Stimulated activated CD8-positive, alpha-beta memory T cell treated with anti-CD3 and anti-CD28 coated beads, Interleukin-7, amount 100 ng/mL, for 24 hours (primary cell): Measurements from ENCODE around the gene UGT1A5.
"Not testable (repeated sequence)": the region's sequence is repeated elsewhere in the genome, so short reads cannot be mapped to it uniquely, and the experiment has no call there.

Experiments
- DNase-seq: peaks from one replicate; pipeline ENCODE4 v3.0.0-alpha.2; 2020; ENCODE audit warnings: low read depth

UGT1A5 gene

DNA sequence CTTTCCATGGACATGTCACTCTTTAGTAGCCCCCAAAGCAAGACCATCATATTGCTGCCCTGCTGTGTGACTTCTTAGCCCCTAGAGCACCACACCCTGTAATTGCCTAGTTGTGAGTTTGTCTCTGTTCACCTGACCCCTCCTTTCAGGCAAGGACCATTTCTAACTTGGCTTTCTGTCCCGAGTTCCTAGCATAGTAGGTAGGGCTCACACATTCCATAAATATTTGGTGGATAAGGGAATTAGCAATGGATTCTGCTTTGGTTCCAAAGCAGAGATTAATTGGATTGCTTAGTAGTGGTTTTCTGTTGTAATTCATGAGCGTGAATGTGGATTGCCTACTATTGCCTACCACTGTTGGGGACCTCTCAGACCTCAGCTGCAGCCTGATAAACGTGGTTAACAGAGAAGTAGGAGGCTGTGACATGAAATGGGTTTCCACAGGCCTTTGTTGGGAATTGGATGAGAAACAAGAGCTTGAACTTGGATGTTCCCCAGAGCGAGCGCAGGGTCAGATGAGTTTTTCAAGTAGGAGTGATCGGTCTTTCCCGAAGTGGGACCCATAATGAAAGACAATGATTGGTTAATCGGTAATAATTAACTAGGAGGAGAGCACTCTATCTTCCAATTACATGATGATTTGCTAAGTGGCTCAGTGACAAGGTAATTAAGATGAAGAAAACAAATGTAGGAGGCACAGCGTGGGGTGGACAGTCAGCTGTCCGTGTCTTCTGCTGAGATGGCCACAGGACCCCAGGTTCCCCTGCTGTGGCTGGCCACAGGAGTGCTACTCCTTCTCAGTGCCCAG, 34.0 kb downstream of the UGT1A5 start:
- DNase-seq, result no peak

DNA sequence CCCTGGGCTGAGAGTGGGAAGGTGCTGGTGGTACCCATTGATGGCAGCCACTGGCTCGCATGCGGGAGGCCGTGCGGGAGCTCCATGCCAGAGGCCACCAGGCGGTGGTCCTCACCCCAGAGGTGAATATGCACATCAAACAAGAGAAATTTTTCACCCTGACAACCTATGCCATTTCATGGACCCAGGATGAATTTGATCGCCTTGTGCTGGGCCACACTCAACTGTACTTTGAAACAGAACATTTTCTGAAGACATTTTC, 34.5 kb downstream of the UGT1A5 start:
- DNase-seq, result no peak

- not testable (repeated sequence) for DNase-seq
These were observed 38.0 kb downstream of the UGT1A5 start for GRCh38 chr2:233750689-233751088.

DNA sequence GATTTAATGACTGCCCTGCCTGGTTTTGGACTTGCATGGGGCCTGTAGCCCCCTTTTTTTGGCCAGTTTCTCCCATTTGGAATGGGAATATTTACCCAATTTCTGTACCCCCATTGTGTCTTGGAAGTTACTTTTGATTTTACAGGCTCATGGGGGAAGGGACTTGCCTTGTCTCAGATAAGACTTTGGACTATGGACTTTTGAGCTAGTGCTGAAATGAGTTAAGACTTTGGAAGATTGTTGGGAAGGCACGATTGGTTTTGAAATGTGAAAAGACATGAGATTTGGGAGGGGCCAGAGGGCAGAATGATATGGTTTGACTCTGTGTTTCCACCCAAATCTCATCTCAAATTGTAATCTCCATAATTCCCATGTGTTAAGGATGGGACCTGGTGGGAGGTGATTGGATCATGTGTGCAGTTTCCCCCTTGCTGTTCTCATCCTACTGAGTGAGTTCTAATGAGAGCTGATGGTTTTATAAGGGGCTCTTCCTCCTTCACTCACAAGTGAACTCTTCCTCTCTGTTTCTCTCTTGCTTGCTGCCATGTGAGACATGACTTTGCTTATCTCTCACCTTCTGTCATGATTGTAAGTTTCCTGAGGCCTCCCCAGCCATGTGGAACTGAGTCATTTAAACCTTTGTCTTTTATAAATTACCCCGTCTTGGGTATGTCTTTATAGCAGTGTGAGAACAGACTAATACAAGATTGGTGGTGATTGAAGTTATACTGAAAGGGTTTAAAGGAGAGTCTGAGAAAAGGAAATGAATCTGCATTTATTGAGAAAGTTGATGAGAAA, 38.7 kb downstream of the UGT1A5 start:
- DNase-seq, result not testable (repeated sequence)

GRCh38 chr2:233754872-233755611, 42.3 kb downstream of the UGT1A5 start:
- no peak for DNase-seq

- DNase-seq, result no peak
These were observed 43.8 kb downstream of the UGT1A5 start for GRCh38 chr2:233756429-233757081.

DNA sequence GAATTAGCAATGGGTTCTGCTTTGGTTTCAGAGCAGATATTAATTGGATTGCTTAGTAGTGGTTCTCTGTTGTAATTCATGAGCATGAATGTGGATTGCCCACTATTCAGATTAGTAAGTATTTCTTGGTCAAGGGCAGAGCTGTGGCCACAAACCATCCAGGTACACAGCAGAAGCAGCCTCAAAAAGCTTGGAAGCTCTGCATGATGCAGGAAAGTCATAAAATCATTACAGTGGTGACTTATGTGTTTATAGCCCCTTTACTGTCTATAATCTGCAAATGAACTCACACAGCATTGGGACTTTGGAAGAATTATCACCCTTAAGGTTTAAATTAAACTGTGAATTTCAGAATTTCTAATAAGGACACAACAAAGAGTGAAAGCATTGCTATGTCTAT, 45.4 kb downstream of the UGT1A5 start:
- no peak for DNase-seq

DNA sequence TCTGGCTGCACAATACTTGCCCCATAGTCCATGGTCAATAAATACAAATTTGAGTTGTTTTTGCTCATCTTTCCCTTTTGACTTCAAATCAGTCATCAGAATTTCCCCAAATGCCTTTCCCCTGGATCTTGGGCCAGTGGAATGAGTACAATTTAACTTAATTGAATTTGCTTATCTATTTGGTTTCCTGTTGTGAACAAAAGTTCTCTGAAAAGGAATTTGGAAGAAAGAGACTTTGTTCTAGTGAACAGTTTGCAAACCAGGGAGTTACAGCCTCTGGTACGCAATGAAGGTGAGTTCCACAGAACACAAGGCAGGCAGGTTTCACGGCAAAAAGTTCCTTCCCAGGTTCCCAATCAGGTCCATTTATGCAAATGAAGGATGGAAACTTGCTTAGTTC, 46.1 kb downstream of the UGT1A5 start:
- no peak for DNase-seq

GRCh38 chr2:233760043-233760442, 47.3 kb downstream of the UGT1A5 start, which contains the start of gene UGT1A1:
Gene UGT1A1, plus strand, starts transcription at chr2:233760270. Its CDS starts 18 bp downstream, at chr2:233760288.
- no peak for DNase-seq

GRCh38 chr2:233761040-233761769, 48.5 kb downstream of the UGT1A5 start:
- no peak for DNase-seq

DNA sequence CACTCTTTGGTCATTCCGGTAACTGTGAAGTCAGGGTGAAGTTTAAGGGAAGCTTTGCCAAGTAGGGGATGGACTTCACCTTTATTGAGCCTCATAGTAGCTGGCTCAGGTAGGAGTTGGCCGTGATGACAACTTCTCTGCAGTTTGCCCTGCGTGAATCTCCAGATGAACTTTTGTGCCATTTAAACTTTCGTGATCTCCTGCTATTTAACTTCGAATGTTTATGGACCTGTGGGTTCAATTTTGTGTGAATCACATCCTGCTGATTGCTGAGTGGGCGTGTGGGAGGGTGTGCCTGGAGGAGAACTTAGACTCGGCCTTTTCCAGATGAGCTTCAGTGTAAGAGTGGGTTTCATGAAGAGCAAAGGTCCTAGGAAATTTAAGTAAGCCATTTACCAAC, 51.6 kb downstream of the UGT1A5 start:
- DNase-seq, result no peak

GRCh38 chr2:233764761-233765160, 52.1 kb downstream of the UGT1A5 start:
- no peak for DNase-seq

DNA sequence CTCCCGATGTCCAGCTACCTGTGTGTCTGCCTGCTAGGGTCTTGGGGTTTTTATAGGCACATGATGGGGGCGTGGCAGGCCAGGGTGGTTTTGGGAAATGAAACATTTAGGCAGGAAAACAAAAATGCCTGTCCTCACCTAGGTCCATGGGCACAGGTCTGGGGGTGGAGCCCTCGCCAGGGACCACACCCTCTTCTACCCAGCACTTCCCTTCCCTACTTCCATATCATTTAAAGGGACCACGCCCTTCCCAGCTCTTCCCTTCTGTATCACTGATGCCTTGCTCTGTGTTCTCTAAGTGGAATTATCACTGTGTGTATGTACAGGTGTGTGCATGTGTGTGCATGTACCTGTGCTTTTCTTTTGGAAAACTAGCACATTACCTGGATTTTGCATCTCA, 53.7 kb downstream of the UGT1A5 start:
- DNase-seq, result no peak

DNA sequence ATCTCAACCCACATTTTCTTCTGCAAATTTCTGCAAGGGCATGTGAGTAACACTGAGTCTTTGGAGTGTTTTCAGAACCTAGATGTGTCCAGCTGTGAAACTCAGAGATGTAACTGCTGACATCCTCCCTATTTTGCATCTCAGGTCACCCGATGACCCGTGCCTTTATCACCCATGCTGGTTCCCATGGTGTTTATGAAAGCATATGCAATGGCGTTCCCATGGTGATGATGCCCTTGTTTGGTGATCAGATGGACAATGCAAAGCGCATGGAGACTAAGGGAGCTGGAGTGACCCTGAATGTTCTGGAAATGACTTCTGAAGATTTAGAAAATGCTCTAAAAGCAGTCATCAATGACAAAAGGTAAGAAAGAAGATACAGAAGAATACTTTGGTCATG, 55.4 kb downstream of the UGT1A5 start:
- DNase-seq, result no peak

DNA sequence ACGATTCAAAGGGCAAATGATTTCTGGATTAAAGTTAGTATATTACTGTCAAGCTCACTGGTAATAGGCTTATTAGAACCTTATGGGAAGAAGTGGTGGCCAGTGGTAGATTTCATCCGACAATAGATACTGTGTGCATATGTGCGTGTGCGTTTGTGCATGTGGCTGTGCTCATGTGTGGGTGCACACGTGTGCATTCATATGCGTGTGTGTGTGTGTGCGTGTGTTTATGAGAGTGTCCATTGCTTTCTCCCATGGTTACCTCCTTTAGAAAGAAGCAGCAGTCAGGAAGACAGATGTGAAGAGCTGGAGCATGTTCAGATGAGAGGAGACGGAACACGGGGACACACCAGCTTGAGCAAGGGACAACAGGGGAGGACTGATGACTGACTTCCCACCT, 56.6 kb downstream of the UGT1A5 start:
- no peak for DNase-seq

DNA sequence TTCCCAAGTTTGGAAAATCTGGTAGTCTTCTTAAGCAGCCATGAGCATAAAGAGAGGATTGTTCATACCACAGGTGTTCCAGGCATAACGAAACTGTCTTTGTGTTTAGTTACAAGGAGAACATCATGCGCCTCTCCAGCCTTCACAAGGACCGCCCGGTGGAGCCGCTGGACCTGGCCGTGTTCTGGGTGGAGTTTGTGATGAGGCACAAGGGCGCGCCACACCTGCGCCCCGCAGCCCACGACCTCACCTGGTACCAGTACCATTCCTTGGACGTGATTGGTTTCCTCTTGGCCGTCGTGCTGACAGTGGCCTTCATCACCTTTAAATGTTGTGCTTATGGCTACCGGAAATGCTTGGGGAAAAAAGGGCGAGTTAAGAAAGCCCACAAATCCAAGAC, 59.4 kb downstream of the UGT1A5 start:
- no peak for DNase-seq

GRCh38 chr2:233772583-233772982, 59.9 kb downstream of the UGT1A5 start:
- no peak for DNase-seq

DNA sequence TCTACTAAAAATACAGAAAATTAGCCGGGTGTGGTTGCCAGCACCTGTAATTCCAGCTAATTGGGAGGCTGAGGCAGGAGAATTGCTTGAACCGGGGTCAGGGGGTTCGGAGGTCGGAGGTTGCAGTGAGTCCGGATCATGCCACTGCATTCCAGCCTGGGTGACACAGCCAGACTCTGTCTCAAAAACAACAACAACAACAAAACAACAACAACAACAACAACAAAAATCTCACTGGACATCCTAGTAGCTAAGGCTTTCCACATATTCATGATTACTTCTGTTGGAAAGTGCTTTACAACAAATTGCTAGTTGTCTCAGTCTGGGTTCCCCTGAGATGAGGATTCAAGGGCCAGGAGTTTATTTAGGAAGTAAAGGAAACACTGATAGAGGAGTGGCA, 61.1 kb downstream of the UGT1A5 start:
- no peak for DNase-seq

- no peak for DNase-seq
These were observed 62.7 kb downstream of the UGT1A5 start for GRCh38 chr2:233775414-233775813.

DNA sequence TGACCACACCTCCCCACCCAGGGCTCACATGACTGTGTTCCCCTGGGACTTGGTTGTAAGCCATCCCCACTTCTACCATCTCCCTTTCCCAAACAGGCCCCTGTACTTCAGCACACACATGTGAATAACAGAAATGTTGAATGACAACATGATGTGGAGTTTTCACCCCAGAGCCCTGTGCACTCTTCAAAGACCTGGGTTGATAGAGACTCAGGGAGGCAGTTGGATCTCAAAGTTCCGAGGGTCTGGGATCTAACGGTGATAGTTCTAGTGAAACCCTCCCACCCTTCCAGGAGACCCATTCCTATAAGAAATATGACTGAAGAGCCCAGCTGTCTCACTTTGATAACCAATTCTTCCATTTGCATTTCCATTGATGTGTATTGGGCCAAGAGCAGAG, 65.3 kb downstream of the UGT1A5 start, which contains the start of gene MROH2A:
TSS of gene MROH2A (plus strand) at position 301 of the 400 bp plus-strand sequence. CDS start 1,029 bp downstream, outside the sequence.
- DNase-seq, result no peak

- DNase-seq, result no peak
These were observed 67.0 kb downstream of the UGT1A5 start for GRCh38 chr2:233779722-233780121.

DNA sequence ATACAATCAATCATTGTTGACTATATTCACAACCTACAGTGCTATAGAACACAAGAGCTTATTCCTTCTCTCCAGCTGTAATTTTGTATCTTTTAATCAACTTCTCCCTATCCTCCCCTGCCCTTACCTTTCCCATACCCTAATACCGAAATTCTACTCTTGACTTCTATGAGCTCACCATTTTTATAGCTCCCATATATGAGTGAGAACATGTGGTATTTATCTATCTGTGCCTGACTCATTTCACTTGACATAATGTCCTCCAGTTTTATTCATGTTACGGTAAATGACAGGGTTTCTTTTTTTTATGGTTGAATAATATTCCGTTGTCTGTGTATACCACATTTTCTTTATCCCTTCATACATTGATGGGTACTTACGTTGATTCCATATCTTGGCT, 68.1 kb downstream of the UGT1A5 start:
- no peak for DNase-seq
